ENCODE measurements around the gene ERBB4. TPM values are rescaled to one million over a fixed set of nuclear protein-coding genes. Genes with fewer than 3 reads are reported as not detected.

ERBB4 gene
- total RNA-seq, 1 donor from 2014 or later = 2.8 TPM

- no peaks in the 10 kb centered on the region for H3K36me3 Mint-ChIP-seq (ENCODE audit: unreplicated experiment)
- no peaks in the 10 kb centered on the region for H3K27me3 Mint-ChIP-seq (ENCODE audit: unreplicated experiment)
- no peak for DNase-seq (ENCODE audit: extremely low spot score, unreplicated experiment)
- H3K27ac Mint-ChIP-seq (ENCODE audit: unreplicated experiment) = no peak overlapping the region
- no peaks in the 10 kb centered on the region for H3K9me3 Mint-ChIP-seq (ENCODE audit: unreplicated experiment)
- H3K4me1 Mint-ChIP-seq (ENCODE audit: unreplicated experiment) = peaks cover 7% of the 10 kb centered on the region
- H3K4me3 Mint-ChIP-seq (ENCODE audit: unreplicated experiment) = no peak overlapping the region
- no peak for TF ChIP-seq CTCF (IDR thresholded peaks at IDR 0.05)
Measured at GRCh38 chr2:211900518-211900917, 638.1 kb downstream of the ERBB4 start.

- no peaks in the 10 kb centered on the region for H3K9me3 Mint-ChIP-seq (ENCODE audit: unreplicated experiment)
- peak; percentile 21 for TF ChIP-seq CTCF (IDR thresholded peaks at IDR 0.05)
Measured at GRCh38 chr2:211900000-211900399, 638.6 kb downstream of the ERBB4 start.

GRCh38 chr2:211898702-211899101, 639.9 kb downstream of the ERBB4 start:
- H3K4me3 Mint-ChIP-seq (ENCODE audit: unreplicated experiment) = no peak overlapping the region
- no peaks in the 10 kb centered on the region for H3K36me3 Mint-ChIP-seq (ENCODE audit: unreplicated experiment)
- H3K4me1 Mint-ChIP-seq (ENCODE audit: unreplicated experiment) = peaks cover 7% of the 10 kb centered on the region
- DNase-seq (ENCODE audit: extremely low spot score, unreplicated experiment) = no peak
- H3K27me3 Mint-ChIP-seq (ENCODE audit: unreplicated experiment) = no peaks in the 10 kb centered on the region
- no peak for TF ChIP-seq CTCF (IDR thresholded peaks at IDR 0.05)
- H3K9me3 Mint-ChIP-seq (ENCODE audit: unreplicated experiment) = no peaks in the 10 kb centered on the region
- no peak overlapping the region for H3K27ac Mint-ChIP-seq (ENCODE audit: unreplicated experiment)

More at GRCh38 chr2:211900000-211900399, 638.6 kb downstream of the ERBB4 start:
- Mint-ChIP-seq H3K27me3 (ENCODE audit: unreplicated experiment) (no peaks in the 10 kb centered on the region), H3K27ac (ENCODE audit: unreplicated experiment) (no peak overlapping the region), H3K4me3 (ENCODE audit: unreplicated experiment) (no peak overlapping the region), H3K36me3 (ENCODE audit: unreplicated experiment) (no peaks in the 10 kb centered on the region), H3K4me1 (ENCODE audit: unreplicated experiment) (peaks cover 7% of the 10 kb centered on the region)
- DNase-seq (ENCODE audit: extremely low spot score, unreplicated experiment) = no peak

GRCh38 chr2:211881449-211881848, 657.2 kb downstream of the ERBB4 start:
- Mint-ChIP-seq H3K27me3 (ENCODE audit: unreplicated experiment) (no peaks in the 10 kb centered on the region), H3K36me3 (ENCODE audit: unreplicated experiment) (no peaks in the 10 kb centered on the region), H3K27ac (ENCODE audit: unreplicated experiment) (no peak overlapping the region), H3K4me3 (ENCODE audit: unreplicated experiment) (no peak overlapping the region), H3K4me1 (ENCODE audit: unreplicated experiment) (peaks cover 2% of the 10 kb centered on the region), H3K9me3 (ENCODE audit: unreplicated experiment) (no peaks in the 10 kb centered on the region)
- no peak for DNase-seq (ENCODE audit: extremely low spot score, unreplicated experiment)
- TF ChIP-seq CTCF (IDR thresholded peaks at IDR 0.05) = no peak

GRCh38 chr2:211879323-211879722, 659.3 kb downstream of the ERBB4 start:
- Mint-ChIP-seq H3K4me1 (ENCODE audit: unreplicated experiment) (peaks cover 2% of the 10 kb centered on the region), H3K9me3 (ENCODE audit: unreplicated experiment) (no peaks in the 10 kb centered on the region), H3K27ac (ENCODE audit: unreplicated experiment) (no peak overlapping the region), H3K4me3 (ENCODE audit: unreplicated experiment) (no peak overlapping the region), H3K36me3 (ENCODE audit: unreplicated experiment) (no peaks in the 10 kb centered on the region), H3K27me3 (ENCODE audit: unreplicated experiment) (no peaks in the 10 kb centered on the region)
- TF ChIP-seq CTCF (IDR thresholded peaks at IDR 0.05) = peak; percentile 71
- no peak for DNase-seq (ENCODE audit: extremely low spot score, unreplicated experiment)
